Measurements from ENCODE around the gene GLS2.

- TF ChIP-seq CTCF (IDR thresholded peaks at IDR 0.05 in 4 of 5, conservative IDR thresholded peaks at IDR 0.05 in 1 of 5) (no peak), POLR2A (IDR thresholded peaks at IDR 0.05) (no peak)
These were observed 30.1 kb downstream of the GLS2 start for GRCh38 chr12:56457817-56458216.

Data from gastrocnemius medialis (tissue), 4 donors.